Cardiac septum (tissue), 1 donor: ENCODE measurements around the gene SDK2. TPM values are rescaled to one million over a fixed set of nuclear protein-coding genes. Genes with fewer than 3 reads are reported as not detected.

ENCODE experiments used
- DNase-seq: peaks from one replicate; pipeline ENCODE4 v3.0.0-alpha.2; 2020; ENCODE audit warnings: low spot score
- intact Hi-C: fragments of 100-400 bp; cut with DNase I; formaldehyde crosslinking; loops from one replicate; pipeline ENCODE4 v1.14.0; 2022
- total RNA-seq: library from RNA; stranded (reverse); fragmentation: NEBNext Ultra II Directional; extraction: Animal tissue kit (Norgen Biotek cat#: 25700); gene quantifications from one replicate; pipeline ENCODE4 v1.2.1, GENCODE V29; 2021
- donor health status: DM: no; HTN: no; CAD: no.

The SDK2 gene
- total RNA-seq, 1 donor from 2014 or later: 3.0 TPM

DNA sequence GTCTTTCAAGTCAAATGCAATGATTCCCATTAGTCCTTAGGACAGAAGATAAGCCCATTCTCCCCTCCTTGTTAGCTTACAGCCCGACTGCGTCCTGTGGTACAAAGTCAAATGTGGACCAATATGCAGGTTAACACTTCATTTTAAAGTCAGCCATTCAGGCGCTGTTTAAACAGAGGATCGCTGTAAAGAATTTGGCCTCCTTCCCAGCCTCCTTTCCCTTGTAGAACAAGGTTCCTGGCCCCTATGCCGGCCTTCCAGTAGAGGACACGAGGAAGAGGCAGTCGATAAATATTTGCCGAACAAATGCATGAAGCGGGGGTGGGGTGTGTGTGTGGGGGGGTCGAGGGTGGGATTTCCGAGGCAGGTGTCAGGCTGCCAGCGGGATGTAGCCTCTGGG, 4.3 kb downstream of the SDK2 start:
- intact Hi-C loops: no loop called here
- DNase-seq: no peak

DNA sequence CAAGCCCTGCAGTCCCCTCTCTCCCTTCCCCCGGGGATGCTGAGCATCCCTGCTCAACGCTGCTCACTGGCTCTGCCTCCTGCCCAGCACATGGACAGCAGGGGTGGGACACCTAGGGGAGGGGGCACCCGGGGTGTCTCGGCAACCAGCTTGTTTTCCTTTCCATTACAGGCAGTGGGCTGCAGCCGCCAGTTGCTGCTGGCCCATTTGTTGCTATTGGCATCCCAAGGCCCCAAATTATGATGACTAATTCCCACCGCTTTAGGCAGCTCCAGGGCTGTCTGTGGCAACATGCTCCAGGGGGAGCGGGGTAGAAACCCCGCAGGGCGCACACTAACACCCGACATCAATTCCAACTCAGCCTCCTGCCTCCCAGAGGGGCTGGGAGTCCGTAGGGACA, 4.9 kb downstream of the SDK2 start:
- intact Hi-C loops: no loop called here
- no peak for DNase-seq

DNA sequence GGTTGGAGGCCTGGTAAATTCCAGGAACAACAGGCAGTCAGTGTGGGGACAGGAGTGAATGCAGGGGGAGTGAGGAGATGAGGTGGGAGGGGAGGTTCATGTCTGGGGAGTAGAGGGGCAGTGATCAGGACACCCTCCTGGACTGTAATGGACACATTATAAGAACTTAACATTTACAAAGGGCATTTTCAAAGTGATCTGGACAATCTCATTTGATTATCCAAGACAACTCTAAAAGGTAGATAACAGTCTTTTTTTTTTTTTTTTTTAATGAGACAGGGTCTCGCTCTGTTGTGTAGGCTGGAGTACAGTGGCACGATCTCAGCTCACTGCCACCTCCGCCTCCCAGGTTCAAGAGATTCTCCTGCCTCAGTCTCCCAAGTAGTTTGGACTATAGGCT, 5.7 kb downstream of the SDK2 start:
- no peak for DNase-seq
- intact Hi-C loops: no loop called here

DNA sequence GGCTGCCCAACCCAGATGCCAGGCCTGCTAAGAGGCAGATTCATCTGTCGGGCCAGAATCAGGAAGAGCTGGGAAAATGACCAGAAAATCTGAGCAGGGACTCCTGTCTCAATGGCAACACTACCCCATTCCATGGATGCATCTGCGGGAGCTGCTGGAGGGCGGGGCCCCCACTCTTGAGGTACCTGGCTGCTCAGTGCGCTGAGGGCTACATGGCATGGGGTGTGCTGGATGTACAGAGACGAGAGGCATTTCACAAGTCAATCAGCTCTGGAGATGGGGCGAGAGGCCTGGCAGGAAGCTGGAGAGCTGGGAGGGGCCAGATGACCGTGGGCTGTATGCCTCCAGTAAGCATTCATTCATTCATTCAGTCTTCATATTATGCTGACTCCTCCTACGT, 6.4 kb downstream of the SDK2 start:
- no peak for DNase-seq
- intact Hi-C loops: no loop called here

DNA sequence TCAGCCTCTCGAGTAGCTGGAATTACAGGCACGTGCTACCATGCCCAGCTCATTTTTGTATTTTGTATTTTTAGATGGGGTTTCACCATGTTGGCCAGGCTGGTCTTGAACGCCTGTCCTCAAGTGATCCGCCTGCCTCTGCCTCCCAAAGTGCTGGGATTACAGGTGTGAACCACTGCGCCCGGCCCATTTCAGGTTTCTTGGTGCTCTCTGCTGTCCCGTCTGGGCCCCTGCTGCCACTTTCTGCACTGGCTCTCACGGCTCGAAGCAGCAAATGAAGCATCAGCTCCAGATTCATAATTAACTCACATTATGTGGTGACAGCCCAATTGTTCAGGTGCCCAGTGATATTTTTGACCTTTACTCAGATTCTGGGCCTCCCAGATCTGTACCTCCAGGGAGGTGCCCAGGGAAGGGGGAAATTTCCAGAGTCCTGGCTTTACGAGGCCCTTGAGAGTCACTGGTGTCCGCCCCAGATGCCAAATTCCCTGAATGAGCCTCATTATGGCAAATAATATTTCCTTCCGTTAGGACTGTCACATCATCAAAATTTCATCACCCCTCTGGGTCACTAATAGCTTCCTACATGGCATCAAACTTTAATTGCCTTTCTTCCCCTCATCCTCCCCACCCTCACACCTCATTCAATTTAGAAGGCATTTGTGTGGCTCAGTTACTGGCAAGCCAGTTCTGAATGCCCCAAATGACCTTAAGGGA, 9.0 kb downstream of the SDK2 start:
- intact Hi-C loops: no loop called here
- DNase-seq: peak; percentile 24

DNA sequence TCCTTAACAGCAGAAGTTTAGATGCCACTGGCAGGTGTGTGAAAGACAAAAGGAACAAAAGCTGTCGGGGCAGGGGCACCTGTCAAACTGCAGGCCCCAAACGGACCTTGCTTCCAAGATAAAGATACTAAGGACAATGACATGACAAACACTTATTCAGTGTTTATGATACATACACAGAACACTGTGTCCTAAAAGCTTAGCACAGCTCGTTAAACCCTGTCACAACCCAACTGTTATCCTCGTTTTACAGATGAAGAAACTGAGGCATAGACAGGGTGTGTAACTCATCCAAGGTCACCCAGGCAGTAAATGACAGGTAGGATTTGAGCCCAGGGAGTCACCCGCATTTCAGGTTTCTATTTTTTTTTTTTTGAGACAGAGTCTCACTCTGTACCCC, 9.6 kb downstream of the SDK2 start:
- intact Hi-C loops: no loop called here
- DNase-seq: no peak

DNA sequence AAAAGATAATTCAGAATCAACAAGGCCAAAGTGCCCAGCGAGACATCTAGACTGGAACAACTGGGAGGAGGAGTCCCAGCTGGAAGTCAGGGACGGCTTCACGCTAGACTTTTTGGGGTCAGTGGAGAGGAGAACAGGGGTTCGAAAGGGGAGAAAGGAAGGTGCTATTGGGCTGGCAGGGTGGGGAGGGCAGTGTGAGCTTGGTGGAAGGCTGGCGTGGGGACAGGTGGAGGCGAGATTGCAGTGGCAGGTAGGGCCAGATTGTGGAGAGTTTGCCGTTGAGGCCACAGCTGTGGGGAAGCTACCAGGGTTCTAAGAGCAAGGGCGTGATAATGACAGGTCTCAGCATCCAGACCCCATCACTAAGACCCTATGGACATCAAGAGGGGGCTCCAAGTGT, 10.5 kb downstream of the SDK2 start:
- DNase-seq: no peak
- intact Hi-C loops: no loop called here

DNA sequence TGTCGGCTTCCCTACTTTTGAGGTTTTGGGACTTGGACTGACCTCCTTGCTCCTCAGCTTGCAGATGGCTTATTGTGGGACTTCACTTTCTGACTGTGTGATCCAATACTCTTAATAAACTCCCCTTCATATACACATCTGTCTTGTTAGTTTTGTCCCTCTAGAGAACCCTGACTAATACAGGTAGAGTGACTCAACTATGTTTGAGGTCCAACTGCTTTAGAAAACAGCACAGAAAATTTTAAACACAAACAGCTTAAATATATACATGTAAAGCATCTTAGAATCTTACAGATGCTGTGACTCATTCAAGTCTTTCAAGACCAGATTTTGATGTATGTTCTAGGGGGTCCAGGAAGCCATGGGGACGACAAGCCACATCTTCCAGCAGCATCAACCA, 11.7 kb downstream of the SDK2 start:
- DNase-seq: no peak
- intact Hi-C loops: no loop called here

DNA sequence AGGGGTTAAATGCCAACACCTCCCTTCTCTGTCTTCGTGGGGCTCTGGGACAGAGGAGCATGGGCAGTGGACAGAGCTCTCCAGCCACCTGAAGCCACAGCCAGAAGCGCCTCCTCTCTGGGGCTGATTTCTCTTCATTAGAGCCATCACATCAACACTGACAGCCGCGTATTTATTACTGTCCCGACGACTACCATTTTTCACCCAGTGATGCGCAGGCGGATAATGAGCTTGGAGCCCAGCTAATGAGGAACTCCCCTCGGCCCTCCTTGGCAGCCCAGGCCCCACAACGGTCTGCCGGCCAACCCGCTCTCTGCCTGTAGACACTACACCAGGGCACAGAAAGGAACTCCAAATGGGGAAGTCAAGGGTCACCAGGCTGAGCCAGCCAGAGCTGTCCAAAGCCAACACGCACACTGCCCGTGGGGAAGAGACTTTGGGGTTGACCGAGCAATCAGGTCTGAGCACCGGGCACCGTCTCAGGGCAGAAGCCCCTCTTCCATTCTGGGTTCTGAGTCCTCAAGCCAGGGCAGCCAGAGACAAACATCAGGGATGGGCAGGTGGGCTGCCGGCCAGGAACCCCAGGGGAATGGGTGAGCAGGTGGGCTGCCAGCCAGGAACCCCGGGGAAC, 13.2 kb downstream of the SDK2 start:
- no peak for DNase-seq
- intact Hi-C loops: no loop called here

DNA sequence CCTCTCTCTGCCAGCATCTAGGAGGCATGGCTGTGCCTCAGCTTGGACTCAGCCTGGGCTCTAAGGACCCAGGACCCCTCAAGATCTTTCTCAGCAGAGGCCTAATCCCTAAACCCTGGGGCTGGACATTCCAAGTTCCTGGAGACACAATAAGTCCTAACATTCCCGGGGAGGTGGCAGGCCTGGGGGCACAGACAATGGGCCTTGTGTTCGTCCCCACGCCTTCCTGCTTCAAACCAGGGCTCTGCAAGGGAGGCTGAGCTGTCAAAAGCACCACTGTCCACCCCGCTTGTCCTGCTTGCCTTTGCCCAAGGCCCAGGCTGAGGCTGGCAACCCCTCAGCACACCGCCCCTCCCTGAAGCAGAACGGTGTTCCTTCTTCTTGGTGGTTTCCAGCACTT, 13.7 kb downstream of the SDK2 start:
- intact Hi-C loops: no loop called here
- no peak for DNase-seq

DNA sequence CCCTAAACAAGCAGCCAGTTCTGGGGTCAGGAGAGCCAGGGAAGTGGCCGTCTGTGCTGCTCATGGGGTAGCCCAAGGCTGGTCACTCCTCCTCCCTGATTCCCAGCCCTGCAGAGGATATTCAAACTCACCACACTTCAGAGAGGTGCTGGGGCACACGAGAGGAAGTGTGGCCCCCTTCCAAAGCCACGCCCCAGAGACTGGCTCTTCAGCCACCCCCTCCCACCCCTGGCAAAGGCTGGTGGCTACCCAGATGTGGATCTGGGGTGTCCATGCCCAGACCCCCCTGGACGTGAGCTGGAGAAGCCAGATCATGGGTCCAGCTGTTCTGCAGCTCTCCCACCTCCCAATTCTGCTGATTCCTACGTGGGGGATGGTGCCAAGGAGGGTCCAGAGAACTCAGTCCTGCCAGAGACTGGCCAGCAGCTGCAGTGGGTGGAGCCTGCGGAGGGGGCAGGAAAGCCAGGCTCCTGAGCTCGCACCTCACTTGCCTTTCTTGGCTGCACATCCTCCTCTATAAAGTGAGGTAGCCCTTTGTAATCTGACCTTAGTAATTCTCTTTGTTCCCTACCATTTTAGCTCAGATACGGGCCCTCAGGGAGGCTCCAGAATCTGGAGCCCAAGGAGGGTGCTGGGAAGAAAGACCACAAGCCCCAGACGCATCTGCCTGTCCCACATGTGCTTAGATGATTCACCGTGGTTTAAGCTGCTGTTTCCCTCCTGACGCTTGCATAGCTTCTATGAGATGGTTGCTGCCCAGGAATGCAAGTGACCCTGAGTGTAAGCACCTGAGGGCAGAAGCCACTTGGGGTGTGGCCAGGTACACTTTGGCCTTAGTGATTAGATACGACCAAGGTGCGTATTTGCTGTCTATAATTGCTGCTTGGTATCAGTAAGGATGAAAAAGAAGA, 15.3 kb downstream of the SDK2 start:
- intact Hi-C loops: no loop called here
- DNase-seq: peak; percentile 63

DNA sequence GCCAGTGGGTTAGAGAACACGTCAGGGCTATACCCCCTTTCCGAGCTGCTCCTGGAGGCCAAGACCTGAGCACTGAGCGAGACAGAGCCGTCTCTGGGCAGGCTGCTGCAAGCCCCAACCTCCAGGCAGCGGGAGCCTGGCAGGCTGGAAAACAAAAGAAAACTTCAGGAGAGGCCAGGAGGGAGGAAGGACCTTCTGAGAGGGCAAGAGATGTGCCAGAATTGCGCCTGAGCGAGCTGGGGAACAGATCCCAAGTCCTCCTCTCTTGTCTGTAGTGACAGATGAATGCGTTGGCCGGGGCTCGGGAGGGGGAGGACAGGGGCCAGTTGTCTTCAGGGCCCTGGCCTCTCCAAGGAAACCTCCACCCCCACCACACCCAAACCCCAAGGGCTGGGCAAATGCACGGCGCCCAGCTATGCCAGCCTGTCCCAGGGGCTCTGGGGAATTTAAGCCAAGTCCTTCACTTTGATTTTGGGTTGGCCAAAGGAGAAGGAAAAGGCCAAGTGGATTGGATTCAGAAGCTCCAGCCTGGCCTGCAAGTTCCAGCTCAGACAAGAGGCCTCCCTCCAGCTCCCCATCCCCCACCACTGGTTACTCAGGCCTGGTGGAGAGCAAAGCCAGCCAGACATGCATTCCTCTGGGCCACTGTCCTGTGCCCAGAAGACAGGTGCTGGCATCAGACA, 18.1 kb downstream of the SDK2 start:
- intact Hi-C loops: no loop called here
- DNase-seq: no peak

DNA sequence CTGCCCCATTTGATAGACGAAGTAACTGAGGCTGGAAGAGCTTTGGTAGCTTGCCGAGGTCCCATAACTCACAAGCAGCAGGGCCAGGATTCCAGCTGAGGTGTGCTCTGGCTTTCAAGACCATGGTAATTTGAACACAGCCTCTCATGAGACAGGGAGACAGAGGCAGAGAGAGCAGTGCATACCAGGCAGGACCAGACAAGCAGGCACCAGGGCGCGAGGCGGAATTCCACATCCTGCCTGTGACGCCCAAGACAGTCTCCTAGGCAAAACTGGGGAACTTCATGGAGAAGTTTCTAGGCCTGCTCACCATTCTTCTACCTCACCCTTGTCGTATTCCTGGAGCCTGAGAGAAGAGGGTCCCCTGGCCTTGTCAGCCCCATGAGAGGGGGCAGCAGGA, 19.2 kb downstream of the SDK2 start:
- intact Hi-C loops: no loop called here
- no peak for DNase-seq

DNA sequence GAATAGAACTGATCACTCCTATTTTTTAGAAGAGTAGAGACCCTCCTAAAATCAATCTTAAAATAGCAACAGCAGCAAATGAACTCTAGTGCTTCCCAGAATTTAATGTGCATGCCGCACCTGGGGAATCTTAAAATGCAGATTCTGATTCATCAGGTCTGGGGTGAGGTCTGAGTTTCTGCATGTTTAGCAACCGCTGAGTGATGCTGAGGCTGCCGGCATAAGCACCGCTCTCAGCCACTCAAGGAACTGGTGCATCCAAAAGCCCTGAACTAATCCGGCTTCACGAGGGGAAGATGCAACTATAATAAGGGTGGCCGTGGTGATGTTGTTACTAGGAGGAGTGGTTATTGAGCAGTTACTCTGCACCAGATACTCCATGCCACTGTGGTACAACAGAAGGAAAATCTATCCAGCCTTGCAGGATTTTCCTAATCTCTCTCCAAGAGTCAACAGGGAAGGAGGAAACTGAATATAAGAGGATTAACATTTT, 19.7 kb downstream of the SDK2 start:
- DNase-seq: no peak
- intact Hi-C loops: no loop called here

DNA sequence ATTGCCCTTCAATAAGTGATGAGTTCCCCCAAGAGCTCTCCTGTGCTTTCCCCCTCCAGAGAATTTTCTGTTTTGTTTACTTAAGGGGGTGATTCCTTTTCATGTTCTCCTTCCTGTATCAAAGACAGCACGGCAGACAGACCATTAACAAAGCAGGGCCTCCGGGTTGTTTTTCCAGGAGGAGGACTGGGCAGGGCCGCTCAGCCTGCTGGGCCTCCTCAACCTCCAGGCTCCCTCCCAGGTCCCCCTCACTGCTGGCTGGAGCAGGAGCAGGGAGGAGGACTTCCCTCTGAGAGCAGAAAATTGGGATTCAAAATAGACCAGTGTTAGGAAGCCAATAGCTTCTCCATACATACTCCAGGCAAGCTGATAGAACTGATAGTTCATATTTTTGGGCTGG, 20.4 kb downstream of the SDK2 start:
- intact Hi-C loops: no loop called here
- DNase-seq: no peak

DNA sequence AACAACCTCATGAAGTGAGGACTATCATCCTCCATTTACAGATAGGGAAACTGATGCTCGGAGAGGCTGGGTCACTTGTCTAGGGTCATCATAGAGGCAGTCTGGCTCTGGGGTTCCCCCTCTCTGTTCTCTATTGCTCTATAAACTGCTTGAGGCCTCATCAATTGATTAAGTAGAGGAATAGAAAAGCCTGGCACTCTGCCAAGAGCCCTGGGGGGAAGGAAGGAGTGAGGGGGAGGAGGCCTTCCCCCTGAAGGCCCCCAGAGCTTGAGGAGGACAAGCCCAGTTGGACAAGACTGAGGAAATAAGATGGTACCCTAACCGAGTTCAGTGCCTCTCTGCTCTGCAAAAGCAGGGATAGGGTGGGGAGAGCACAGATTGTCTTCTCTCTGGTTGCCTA, 21.0 kb downstream of the SDK2 start:
- intact Hi-C loops: no loop called here
- DNase-seq: no peak

DNA sequence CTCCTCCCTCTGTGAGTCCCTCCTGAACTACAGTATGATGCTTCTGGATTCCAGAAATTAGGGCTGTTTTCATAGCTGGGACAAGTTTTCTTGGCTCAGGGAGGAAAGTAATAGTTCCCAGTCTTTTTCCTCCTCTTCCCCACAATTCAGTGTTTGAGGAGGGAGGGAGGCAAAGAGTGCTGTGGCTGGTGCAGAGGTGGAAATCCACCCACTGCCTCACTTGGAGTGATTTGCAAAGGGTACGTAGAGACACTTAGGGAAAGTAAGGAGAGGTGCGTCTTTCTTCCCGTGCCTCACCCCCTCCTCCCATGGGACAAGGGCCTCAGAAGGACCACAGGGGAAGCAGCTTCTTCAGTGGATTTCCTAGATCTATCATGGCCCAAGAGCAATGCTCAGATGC, 21.9 kb downstream of the SDK2 start:
- DNase-seq: no peak
- intact Hi-C loops: no loop called here

DNA sequence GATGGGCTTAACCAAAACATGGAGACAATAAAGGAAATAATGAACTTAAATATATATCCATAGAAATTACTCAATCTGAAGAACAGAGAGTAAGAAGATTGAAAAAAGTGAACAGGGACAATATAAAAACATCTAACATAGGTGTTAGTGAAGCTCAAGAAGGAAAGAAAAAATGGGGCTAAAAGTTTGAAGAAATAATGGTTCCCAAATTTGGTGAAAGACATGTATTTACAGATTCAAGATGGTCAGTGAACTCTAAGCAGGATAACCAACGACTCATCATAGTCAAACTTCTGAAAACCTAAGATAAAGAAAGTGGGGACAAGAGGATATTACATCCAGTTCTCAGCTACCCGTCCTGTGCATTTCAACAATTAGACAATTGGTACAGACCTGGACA, 22.6 kb downstream of the SDK2 start:
- DNase-seq: no peak
- intact Hi-C loops: no loop called here

DNA sequence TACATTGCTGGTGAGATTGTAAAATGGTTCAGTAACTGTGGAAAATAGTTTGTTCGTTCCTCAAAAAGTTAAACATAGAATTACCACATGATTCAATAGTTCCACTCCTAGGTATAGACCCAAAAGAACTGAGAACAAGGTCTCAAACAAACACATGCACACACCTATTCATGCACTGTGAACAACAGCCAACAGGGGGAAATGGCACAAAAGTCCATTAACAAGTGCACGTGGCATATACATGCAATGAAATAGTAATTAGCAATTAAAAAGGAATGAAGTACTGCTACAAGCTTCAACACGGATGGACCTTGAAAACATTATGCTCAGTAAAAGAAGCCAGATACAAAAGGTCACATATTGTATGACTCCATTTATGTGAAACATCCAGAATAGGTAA, 23.8 kb downstream of the SDK2 start:
- intact Hi-C loops: no loop called here
- no peak for DNase-seq

DNA sequence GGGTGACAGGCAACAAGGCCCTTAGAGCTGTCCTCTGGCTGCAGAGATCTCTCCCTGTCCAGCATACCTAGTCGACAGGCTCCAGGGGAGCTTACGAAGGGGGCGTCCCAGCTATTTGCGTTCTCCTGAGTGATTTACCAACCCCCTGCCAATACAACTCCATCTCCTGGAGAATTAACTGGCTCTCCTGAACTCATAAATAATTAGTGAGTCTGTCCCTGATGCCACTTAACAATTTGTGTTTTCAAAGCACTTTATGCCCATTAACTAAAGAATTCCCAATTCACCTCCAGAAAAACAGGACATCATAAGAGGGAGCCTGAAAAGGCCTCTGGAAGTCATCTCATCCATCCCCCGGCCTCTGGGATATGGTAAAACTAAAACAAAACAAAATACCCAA, 26.7 kb downstream of the SDK2 start:
- intact Hi-C loops: no loop called here
- DNase-seq: no peak
